Aorta (tissue), 5 donors: Measurements from ENCODE around the gene HPGDS. TPM values are rescaled to one million over a fixed set of nuclear protein-coding genes. Genes with fewer than 3 reads are reported as not detected.

Experiments used
- ATAC-seq: fragments of 200-7000 bp; cut with Tn5 transposase; one replicate; pipeline ENCODE4 v1.9.1; 2022; ENCODE audit warnings: moderate library complexity; ENCODE audit not compliant: low FRiP score
- DNase-seq, 2 donors: peaks; one replicate each; pipeline ENCODE4 v3.0.0-alpha.2; 2020
- H3K27ac ChIP-seq, 2 donors: one replicate each; pipeline ENCODE4 v1.5.1; 2013; ENCODE audit warnings: low read length in 2 of 2, mild to moderate bottlenecking in 2 of 2, moderate library complexity in 2 of 2, control low read depth in 1 of 2, inconsistent platforms in 1 of 2, low read depth in 1 of 2
- H3K27me3 ChIP-seq, 2 donors: one replicate each; pipeline ENCODE4 v1.6.1; 2013; ENCODE audit warnings: control low read depth in 1 of 2, low read length in 1 of 2, mild to moderate bottlenecking in 1 of 2, moderate library complexity in 1 of 2; ENCODE audit not compliant: insufficient read depth in 2 of 2, control insufficient read depth in 1 of 2
- H3K36me3 ChIP-seq, 2 donors: one replicate each; pipeline ENCODE4 v1.6.1; 2013; ENCODE audit warnings: control low read depth in 1 of 2, low read length in 1 of 2, mild to moderate bottlenecking in 1 of 2; ENCODE audit not compliant: insufficient read depth in 2 of 2, control insufficient read depth in 1 of 2
- H3K4me1 ChIP-seq, 2 donors: one replicate each; pipeline ENCODE4 v1.6.1; 2013; ENCODE audit warnings: low read length in 2 of 2, control low read depth in 1 of 2, mild to moderate bottlenecking in 1 of 2, moderate library complexity in 1 of 2; ENCODE audit not compliant: insufficient read depth in 2 of 2, control insufficient read depth in 1 of 2
- H3K4me3 ChIP-seq, 2 donors: one replicate each; pipeline ENCODE4 v1.5.1; 2013; ENCODE audit warnings: low read length in 2 of 2, control low read depth in 1 of 2, mild to moderate bottlenecking in 1 of 2
- H3K9me3 ChIP-seq: one replicate; pipeline ENCODE4 v1.6.1; 2013; ENCODE audit warnings: mild to moderate bottlenecking, low read length; ENCODE audit not compliant: control insufficient read depth
- WGBS, 2 donors: extraction: QIAGEN DNeasy Blood & Tissue Kit; methylation state at CpG; one replicate each; pipeline ENCODE4 v1.1.7; 2013; 5-methylcytosine and 5-hydroxymethylcytosine counted together
- intact Hi-C, 2 donors: fragments of 100-400 bp; cut with DNase I; formaldehyde crosslinking; loops; one replicate each; pipeline versions ENCODE4 v1.14.2 to v1.15.0; 2022
- polyA plus RNA-seq, 2 donors: library from polyadenylated mRNA; stranded (reverse); fragments of 200-250 nt; gene quantifications; one replicate each; pipeline ENCODE4 v1.2.3, GENCODE V29; 2013
- total RNA-seq, 2 donors: library from RNA; stranded (reverse); fragmentation: NEBNext Ultra II Directional; extraction: Animal tissue kit (Norgen Biotek cat#: 25700); gene quantifications; one replicate each; pipeline ENCODE4 v1.2.1, GENCODE V29; 2021
- donor health status: healthy with polysubstance abuse.
- donor health status: Bipolar disorder and iron deficiency.
- donor health status: DM: no; HTN: no; CAD: no.
- donor health status: DM: no; HTN: no; CAD: no.
- donor health status: DM: yes; HTN: yes; CAD: no.

Gene HPGDS
- total and polyA plus RNA-seq, 4 donors: 0.26 to 11.3 (median 4.5) TPM

- Histone ChIP-seq H3K36me3 (no peaks in the 10 kb centered on the region), H3K4me1 (no peaks in the 10 kb centered on the region), H3K9me3 (no peaks in the 10 kb centered on the region), H3K27ac (no peak overlapping the region), H3K27me3 (no peaks in the 10 kb centered on the region), H3K4me3 (no peak overlapping the region)
- 37 to 71% methylated on average over 2 of the region's 2 CpGs for WGBS, 2 donors
- intact Hi-C loops: no loop called here
- DNase-seq (no peak), ATAC-seq (no peak)
Measured at GRCh38 chr4:94271248-94271647, 71.4 kb downstream of the HPGDS start.

- no peak overlapping the region for H3K4me3 ChIP-seq
- H3K27ac ChIP-seq: no peak overlapping the region
- no peaks in the 10 kb centered on the region for H3K36me3 ChIP-seq
- no peaks in the 10 kb centered on the region for H3K4me1 ChIP-seq
- 96% methylated on average over 4 of the region's 4 CpGs for WGBS, 2 donors
- DNase-seq (no peak), ATAC-seq (no peak)
- no peaks in the 10 kb centered on the region for H3K27me3 ChIP-seq
- intact Hi-C loops: no loop called here
- no peaks in the 10 kb centered on the region for H3K9me3 ChIP-seq
Measured at GRCh38 chr4:94267037-94267436, 75.6 kb downstream of the HPGDS start.

- DNase-seq: no peak
- no peaks in the 10 kb centered on the region for H3K36me3 ChIP-seq
- intact Hi-C loops: no loop called here
Measured at GRCh38 chr4:94262163-94263016, 80.2 kb downstream of the HPGDS start.

DNA sequence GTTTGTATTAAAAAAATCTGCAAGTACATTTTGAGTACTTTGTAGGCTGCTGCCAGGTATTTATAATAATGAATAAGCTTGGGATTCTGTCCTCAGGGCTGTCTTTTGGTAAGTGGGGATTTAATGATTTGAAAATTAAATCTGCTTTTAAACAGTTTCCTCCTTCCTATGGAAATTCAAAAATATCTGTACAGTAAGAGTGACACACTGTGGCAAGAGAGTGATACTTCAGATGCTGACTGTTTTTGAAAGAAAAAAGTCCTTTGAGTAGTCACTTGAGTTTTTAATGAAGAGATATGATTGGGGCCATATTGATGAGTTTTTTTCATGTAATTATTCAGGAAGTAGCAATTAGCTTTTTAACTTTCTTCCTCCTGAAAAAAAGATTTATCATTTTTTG is 85.8 kb downstream of the HPGDS start:
- Histone ChIP-seq H3K36me3 (no peaks in the 10 kb centered on the region), H3K9me3 (no peaks in the 10 kb centered on the region), H3K27ac (no peak overlapping the region), H3K27me3 (no peaks in the 10 kb centered on the region), H3K4me3 (no peak overlapping the region), H3K4me1 (no peaks in the 10 kb centered on the region)
- intact Hi-C loops: no loop called here
- ATAC-seq (no peak), DNase-seq (no peak)

More at GRCh38 chr4:94262163-94263016, 80.2 kb downstream of the HPGDS start:
- Histone ChIP-seq H3K9me3 (no peaks in the 10 kb centered on the region), H3K4me3 (no peak overlapping the region), H3K4me1 (no peaks in the 10 kb centered on the region), H3K27me3 (no peaks in the 10 kb centered on the region), H3K27ac (no peak overlapping the region)
- no peak for ATAC-seq
- WGBS, 2 donors: 81 to 82% methylated on average over 5 of the region's 5 CpGs

DNA sequence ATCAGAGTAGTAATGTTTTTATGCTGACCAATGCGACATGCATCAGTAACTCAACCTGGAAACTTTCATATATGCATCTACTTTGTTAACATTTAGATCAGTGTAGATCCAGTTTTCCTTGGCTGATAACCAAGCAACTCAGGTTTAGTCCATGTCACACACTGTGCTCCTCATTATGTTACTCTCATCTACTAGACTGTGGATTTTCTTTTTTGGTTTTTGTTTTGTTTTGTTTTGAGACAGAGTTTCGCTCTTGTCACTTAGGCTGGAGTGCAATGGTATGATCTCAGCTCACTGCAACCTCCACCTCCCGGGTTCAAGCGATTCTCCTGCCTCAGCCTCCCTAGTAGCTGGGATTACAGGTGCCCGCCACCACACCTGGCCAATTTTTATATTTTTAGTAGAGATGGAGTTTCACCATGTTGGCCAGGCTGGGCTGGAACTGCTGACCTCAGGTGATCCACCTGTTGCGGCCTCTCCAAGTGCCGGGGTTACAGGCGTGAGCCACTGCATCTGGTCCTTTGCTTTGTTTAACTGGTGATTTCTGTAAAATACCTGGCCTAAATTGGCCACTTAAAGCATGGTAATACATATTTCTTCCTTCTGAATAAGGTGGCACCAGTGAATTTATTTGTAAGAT is 86.4 kb downstream of the HPGDS start:
- WGBS, 2 donors: 89 to 91% methylated on average over 8 of the region's 8 CpGs
- no peaks in the 10 kb centered on the region for H3K4me1 ChIP-seq
- no peaks in the 10 kb centered on the region for H3K9me3 ChIP-seq
- H3K36me3 ChIP-seq: no peaks in the 10 kb centered on the region
- no peak overlapping the region for H3K27ac ChIP-seq
- DNase-seq (no peak), ATAC-seq (no peak)
- intact Hi-C loops: no loop called here
- no peak overlapping the region for H3K4me3 ChIP-seq
- H3K27me3 ChIP-seq: no peaks in the 10 kb centered on the region

- ATAC-seq (no peak), DNase-seq (no peak)
- Histone ChIP-seq H3K27me3 (no peaks in the 10 kb centered on the region), H3K27ac (no peak overlapping the region), H3K9me3 (no peaks in the 10 kb centered on the region), H3K4me3 (no peak overlapping the region), H3K36me3 (no peaks in the 10 kb centered on the region), H3K4me1 (no peaks in the 10 kb centered on the region)
- intact Hi-C loops: no loop called here
- 77 to 82% methylated on average over 3 of the region's 3 CpGs for WGBS, 2 donors
Measured at GRCh38 chr4:94253036-94253435, 89.6 kb downstream of the HPGDS start.

- intact Hi-C loops: no loop called here
- Histone ChIP-seq H3K36me3 (no peaks in the 10 kb centered on the region), H3K4me3 (no peak overlapping the region)
Measured at GRCh38 chr4:94251094-94251493, 91.5 kb downstream of the HPGDS start.

More at GRCh38 chr4:94251094-94251493, 91.5 kb downstream of the HPGDS start:
- Histone ChIP-seq H3K9me3 (no peaks in the 10 kb centered on the region), H3K4me1 (no peaks in the 10 kb centered on the region), H3K27me3 (no peaks in the 10 kb centered on the region), H3K27ac (no peak overlapping the region)
- ATAC-seq (no peak), DNase-seq (no peak)
